Measurements from ENCODE around the gene NPAT. TPM values are rescaled to one million over a fixed set of nuclear protein-coding genes. Genes with fewer than 3 reads are reported as not detected.

NPAT gene
- total and polyA plus RNA-seq, 2 of the 13 experiments (the other 11 are each of a cell fraction or from before 2014, with no cell fraction given), result 4.4 to 11.2 TPM

DNA sequence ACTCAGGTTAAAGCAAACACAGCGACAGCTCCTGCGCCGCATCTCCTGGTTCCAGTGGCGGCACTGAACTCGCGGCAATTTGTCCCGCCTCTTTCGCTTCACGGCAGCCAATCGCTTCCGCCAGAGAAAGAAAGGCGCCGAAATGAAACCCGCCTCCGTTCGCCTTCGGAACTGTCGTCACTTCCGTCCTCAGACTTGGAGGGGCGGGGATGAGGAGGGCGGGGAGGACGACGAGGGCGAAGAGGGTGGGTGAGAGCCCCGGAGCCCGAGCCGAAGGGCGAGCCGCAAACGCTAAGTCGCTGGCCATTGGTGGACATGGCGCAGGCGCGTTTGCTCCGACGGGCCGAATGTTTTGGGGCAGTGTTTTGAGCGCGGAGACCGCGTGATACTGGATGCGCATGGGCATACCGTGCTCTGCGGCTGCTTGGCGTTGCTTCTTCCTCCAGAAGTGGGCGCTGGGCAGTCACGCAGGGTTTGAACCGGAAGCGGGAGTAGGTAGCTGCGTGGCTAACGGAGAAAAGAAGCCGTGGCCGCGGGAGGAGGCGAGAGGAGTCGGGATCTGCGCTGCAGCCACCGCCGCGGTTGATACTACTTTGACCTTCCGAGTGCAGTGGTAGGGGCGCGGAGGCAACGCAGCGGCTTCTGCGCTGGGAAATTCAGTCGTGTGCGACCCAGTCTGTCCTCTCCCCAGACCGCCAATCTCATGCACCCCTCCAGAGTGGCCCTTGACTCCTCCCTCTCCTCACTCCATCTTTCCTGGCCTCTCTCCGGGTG is at the start of gene NPAT, which contains the start of gene ATM (continued):
- TF ChIP-seq, protein P1, sequence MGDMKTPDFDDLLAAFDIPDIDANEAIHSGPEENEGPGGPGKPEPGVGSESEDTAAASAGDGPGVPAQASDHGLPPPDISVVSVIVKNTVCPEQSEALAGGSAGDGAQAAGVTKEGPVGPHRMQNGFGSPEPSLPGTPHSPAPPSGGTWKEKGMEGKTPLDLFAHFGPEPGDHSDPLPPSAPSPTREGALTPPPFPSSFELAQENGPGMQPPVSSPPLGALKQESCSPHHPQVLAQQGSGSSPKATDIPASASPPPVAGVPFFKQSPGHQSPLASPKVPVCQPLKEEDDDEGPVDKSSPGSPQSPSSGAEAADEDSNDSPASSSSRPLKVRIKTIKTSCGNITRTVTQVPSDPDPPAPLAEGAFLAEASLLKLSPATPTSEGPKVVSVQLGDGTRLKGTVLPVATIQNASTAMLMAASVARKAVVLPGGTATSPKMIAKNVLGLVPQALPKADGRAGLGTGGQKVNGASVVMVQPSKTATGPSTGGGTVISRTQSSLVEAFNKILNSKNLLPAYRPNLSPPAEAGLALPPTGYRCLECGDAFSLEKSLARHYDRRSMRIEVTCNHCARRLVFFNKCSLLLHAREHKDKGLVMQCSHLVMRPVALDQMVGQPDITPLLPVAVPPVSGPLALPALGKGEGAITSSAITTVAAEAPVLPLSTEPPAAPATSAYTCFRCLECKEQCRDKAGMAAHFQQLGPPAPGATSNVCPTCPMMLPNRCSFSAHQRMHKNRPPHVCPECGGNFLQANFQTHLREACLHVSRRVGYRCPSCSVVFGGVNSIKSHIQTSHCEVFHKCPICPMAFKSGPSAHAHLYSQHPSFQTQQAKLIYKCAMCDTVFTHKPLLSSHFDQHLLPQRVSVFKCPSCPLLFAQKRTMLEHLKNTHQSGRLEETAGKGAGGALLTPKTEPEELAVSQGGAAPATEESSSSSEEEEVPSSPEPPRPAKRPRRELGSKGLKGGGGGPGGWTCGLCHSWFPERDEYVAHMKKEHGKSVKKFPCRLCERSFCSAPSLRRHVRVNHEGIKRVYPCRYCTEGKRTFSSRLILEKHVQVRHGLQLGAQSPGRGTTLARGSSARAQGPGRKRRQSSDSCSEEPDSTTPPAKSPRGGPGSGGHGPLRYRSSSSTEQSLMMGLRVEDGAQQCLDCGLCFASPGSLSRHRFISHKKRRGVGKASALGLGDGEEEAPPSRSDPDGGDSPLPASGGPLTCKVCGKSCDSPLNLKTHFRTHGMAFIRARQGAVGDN (CRISPR knock-in tag; IDR thresholded peaks at IDR 0.05), result peak; percentile 97
- TF ChIP-seq ZFP62 (CRISPR knock-in tag; IDR thresholded peaks at IDR 0.05) (no peak), MTF1 (CRISPR knock-in tag; IDR thresholded peaks at IDR 0.05) (no peak), TRIM24 (CRISPR knock-in tag; IDR thresholded peaks at IDR 0.05) (no peak), GATA4 (IDR thresholded peaks at IDR 0.05; ENCODE audit: borderline replicate concordance, low read depth) (0 out of 2 replicates have a peak, but pooled peaks have one; percentile 54), ZNF251 (CRISPR knock-in tag; IDR thresholded peaks at IDR 0.05) (no peak), NR2C2 (CRISPR knock-in tag; IDR thresholded peaks at IDR 0.05; ENCODE audit: borderline replicate concordance) (peak; percentile 78; the same call in 1 of the 2 replicates), NCOR1 (IDR thresholded peaks at IDR 0.05; ENCODE audit: borderline replicate concordance, low read length) (no peak), ZNF232 (CRISPR knock-in tag; IDR thresholded peaks at IDR 0.05; ENCODE audit: borderline replicate concordance) (no peak), JUN (CRISPR knock-in tag; IDR thresholded peaks at IDR 0.05) (no peak; the same call in 1 of the 2 replicates), KLF6 (CRISPR knock-in tag; IDR thresholded peaks at IDR 0.05) (no peak; the same call in 1 of the 2 replicates), ZBTB8A (CRISPR knock-in tag; IDR thresholded peaks at IDR 0.05; ENCODE audit: borderline replicate concordance, low read depth) (no peak), FOXK2 (IDR thresholded peaks at IDR 0.05) (peak; percentile 68)
- TF ChIP-seq, protein P2, sequence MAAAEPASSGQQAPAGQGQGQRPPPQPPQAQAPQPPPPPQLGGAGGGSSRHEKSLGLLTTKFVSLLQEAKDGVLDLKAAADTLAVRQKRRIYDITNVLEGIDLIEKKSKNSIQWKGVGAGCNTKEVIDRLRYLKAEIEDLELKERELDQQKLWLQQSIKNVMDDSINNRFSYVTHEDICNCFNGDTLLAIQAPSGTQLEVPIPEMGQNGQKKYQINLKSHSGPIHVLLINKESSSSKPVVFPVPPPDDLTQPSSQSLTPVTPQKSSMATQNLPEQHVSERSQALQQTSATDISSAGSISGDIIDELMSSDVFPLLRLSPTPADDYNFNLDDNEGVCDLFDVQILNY (CRISPR knock-in tag; conservative IDR thresholded peaks at IDR 0.05), result peak; percentile 61; the same call in 1 of the 2 replicates
- TF ChIP-seq, protein P3, sequence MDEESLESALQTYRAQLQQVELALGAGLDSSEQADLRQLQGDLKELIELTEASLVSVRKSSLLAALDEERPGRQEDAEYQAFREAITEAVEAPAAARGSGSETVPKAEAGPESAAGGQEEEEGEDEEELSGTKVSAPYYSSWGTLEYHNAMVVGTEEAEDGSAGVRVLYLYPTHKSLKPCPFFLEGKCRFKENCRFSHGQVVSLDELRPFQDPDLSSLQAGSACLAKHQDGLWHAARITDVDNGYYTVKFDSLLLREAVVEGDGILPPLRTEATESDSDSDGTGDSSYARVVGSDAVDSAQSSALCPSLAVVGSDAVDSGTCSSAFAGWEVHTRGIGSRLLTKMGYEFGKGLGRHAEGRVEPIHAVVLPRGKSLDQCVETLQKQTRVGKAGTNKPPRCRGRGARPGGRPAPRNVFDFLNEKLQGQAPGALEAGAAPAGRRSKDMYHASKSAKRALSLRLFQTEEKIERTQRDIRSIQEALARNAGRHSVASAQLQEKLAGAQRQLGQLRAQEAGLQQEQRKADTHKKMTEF (CRISPR knock-in tag; IDR thresholded peaks at IDR 0.05), result peak; percentile 95
- TF ChIP-seq, protein P4, sequence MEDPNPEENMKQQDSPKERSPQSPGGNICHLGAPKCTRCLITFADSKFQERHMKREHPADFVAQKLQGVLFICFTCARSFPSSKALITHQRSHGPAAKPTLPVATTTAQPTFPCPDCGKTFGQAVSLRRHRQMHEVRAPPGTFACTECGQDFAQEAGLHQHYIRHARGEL (CRISPR knock-in tag; IDR thresholded peaks at IDR 0.05), result no peak
- TF ChIP-seq, protein P5, sequence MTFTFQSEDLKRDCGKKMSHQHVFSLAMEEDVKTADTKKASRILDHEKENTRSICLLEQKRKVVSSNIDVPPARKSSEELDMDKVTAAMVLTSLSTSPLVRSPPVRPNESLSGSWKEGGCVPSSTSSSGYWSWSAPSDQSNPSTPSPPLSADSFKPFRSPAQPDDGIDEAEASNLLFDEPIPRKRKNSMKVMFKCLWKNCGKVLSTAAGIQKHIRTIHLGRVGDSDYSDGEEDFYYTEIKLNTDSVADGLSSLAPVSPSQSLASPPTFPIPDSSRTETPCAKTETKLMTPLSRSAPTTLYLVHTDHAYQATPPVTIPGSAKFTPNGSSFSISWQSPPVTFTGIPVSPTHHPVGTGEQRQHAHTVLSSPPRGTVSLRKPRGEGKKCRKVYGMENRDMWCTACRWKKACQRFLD (CRISPR knock-in tag; IDR thresholded peaks at IDR 0.05; ENCODE audit: borderline replicate concordance), result no peak
- TF ChIP-seq, protein P6, sequence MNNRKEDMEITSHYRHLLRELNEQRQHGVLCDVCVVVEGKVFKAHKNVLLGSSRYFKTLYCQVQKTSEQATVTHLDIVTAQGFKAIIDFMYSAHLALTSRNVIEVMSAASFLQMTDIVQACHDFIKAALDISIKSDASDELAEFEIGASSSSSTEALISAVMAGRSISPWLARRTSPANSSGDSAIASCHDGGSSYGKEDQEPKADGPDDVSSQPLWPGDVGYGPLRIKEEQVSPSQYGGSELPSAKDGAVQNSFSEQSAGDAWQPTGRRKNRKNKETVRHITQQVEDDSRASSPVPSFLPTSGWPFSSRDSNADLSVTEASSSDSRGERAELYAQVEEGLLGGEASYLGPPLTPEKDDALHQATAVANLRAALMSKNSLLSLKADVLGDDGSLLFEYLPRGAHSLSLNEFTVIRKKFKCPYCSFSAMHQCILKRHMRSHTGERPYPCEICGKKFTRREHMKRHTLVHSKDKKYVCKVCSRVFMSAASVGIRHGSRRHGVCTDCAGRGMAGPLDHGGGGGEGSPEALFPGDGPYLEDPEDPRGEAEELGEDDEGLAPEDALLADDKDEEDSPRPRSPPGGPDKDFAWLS (CRISPR knock-in tag; IDR thresholded peaks at IDR 0.05; ENCODE audit: borderline replicate concordance), result no peak
- TF ChIP-seq, protein P7, sequence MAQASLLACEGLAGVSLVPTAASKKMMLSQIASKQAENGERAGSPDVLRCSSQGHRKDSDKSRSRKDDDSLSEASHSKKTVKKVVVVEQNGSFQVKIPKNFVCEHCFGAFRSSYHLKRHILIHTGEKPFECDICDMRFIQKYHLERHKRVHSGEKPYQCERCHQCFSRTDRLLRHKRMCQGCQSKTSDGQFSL (CRISPR knock-in tag; IDR thresholded peaks at IDR 0.05), result no peak

Data from HepG2 (cell line).